HCT116 (cell line): ENCODE results near the gene EGR4. TPM values are rescaled to one million over a fixed set of nuclear protein-coding genes. Genes with fewer than 3 reads are reported as not detected.

Experiments
- ATAC-seq: fragments of 200-7000 bp; cut with Tn5 transposase; 2 replicates; pipeline ENCODE4 v1.9.1; 2020; ENCODE audit warnings: mild to moderate bottlenecking, moderate library complexity
- BruUV-seq: library from RNA; stranded (reverse); fragments of 400-500 nt; replicated peaks from 2 replicates; lab custom pipeline; 2021; lab: Mats Ljungman, UMichigan
- CTCF ChIA-PET: fragments of 300-600 bp; sonication (Branson Sonifier 250); formaldehyde crosslinking; loops from one replicate; lab custom pipeline; 2021; ENCODE audit warnings: antibody characterized with exemption; lab: Charles Lee
- POLR2A ChIA-PET: fragments of 300-600, 350-600 bp; sonication (Branson Sonifier 250); formaldehyde crosslinking; loops from one replicate; lab custom pipeline; 2021; ENCODE audit warnings: antibody characterized with exemption; lab: Charles Lee
- RAD21 ChIA-PET, 2 experiments: fragments of 300-600 bp; sonication (Branson Sonifier 250); formaldehyde crosslinking; loops; one replicate each; lab custom pipeline; 2023; ENCODE audit warnings: low total read pairs in 2 of 2; ENCODE audit not compliant: uncharacterized antibody in 2 of 2, unreplicated experiment in 2 of 2, low non-redundant PET in 1 of 2; lab: Charles Lee
- DNase-seq: peaks from one replicate; pipeline ENCODE4 v3.0.0-alpha.2; 2010; ENCODE audit warnings: low read depth, low spot score
- H2AFZ ChIP-seq: fragments of 200-600 bp; shearing (Covaris generic), sonication (generic); 2 replicates; pipeline ENCODE4 v1.6.1; 2017; ENCODE audit warnings: low read depth, mixed run types, mixed read lengths, antibody characterized with exemption, low read length; ENCODE audit not compliant: poor library complexity, severe bottlenecking
- H3K27ac ChIP-seq: 2 replicates; pipeline ENCODE4 v1.5.1; 2012; ENCODE audit warnings: low read depth, low read length
- H3K27me3 ChIP-seq: fragments of 200-600 bp; sonication (generic); 2 replicates; pipeline ENCODE4 v1.6.1; 2016; ENCODE audit warnings: mixed run types, low read length, mixed read lengths; ENCODE audit not compliant: insufficient read depth
- H3K36me3 ChIP-seq, 2 experiments: fragments of 200-500 bp in 1 of 2; fragments of 200-600 bp in 1 of 2; sonication (Bioruptor generic) in 1 of 2; sonication (generic) in 1 of 2; 2 replicates each; pipeline versions ENCODE4 v1.5.1 to v1.6.1; 2014 to 2016; ENCODE audit warnings: low read length in 2 of 2, inconsistent platforms in 1 of 2, mixed read lengths in 1 of 2, mixed run types in 1 of 2; ENCODE audit not compliant: insufficient read depth in 2 of 2, control insufficient read depth in 1 of 2
- H3K4me1 ChIP-seq, 2 experiments: fragments of 200-600 bp in 1 of 2; sonication (generic) in 1 of 2; 2 replicates each; pipeline versions ENCODE4 v1.5.1 to v1.6.1; 2012 to 2017; ENCODE audit warnings: low read length in 2 of 2, inconsistent platforms in 1 of 2, mild to moderate bottlenecking in 1 of 2, mixed read lengths in 1 of 2, mixed run types in 1 of 2, moderate library complexity in 1 of 2; ENCODE audit not compliant: insufficient read depth in 2 of 2, control insufficient read depth in 1 of 2
- H3K4me2 ChIP-seq: fragments of 200-600 bp; sonication (generic); 2 replicates; pipeline ENCODE4 v1.6.1; 2017; ENCODE audit warnings: mixed run types, low read length, mixed read lengths
- H3K4me3 ChIP-seq, 2 experiments: fragments of 200-600 bp in 1 of 2; sonication (generic) in 1 of 2; replicated peaks in 1 of 2; 2 replicates each; pipeline ENCODE4 v1.5.1; 2011 to 2016; ENCODE audit warnings: low read length in 2 of 2, control low read depth in 1 of 2, low read depth in 1 of 2, mild to moderate bottlenecking in 1 of 2, mixed read lengths in 1 of 2, mixed run types in 1 of 2
- H3K79me2 ChIP-seq: fragments of 200-600 bp; sonication (generic); 2 replicates; pipeline ENCODE4 v1.6.1; 2017; ENCODE audit warnings: mild to moderate bottlenecking, mixed run types, low read length, moderate library complexity, mixed read lengths; ENCODE audit not compliant: insufficient read depth
- H3K9ac ChIP-seq: fragments of 200-600 bp; sonication (generic); 2 replicates; pipeline ENCODE4 v1.6.1; 2016; ENCODE audit warnings: low read length, mixed read lengths
- H3K9me2 ChIP-seq: fragments of 200-600 bp; sonication (generic), shearing (Covaris generic); 2 replicates; pipeline ENCODE4 v1.6.1; 2017; ENCODE audit warnings: mixed run types, mild to moderate bottlenecking, moderate library complexity; ENCODE audit not compliant: insufficient read depth
- H3K9me3 ChIP-seq, 2 experiments: fragments of 200-500 bp in 1 of 2; fragments of 200-600 bp in 1 of 2; sonication (Bioruptor generic) in 1 of 2; sonication (generic) in 1 of 2; 2 replicates each; pipeline ENCODE4 v1.6.1; 2014 to 2017; ENCODE audit warnings: low read length in 2 of 2, mixed read lengths in 2 of 2, inconsistent platforms in 1 of 2, low read depth in 1 of 2, mild to moderate bottlenecking in 1 of 2, mixed run types in 1 of 2, moderate library complexity in 1 of 2; ENCODE audit not compliant: control insufficient read depth in 1 of 2, insufficient read depth in 1 of 2
- H4K20me1 ChIP-seq: fragments of 200-600 bp; sonication (generic), shearing (Covaris generic); 2 replicates; pipeline ENCODE4 v1.6.1; 2017; ENCODE audit warnings: mixed run types, mild to moderate bottlenecking, moderate library complexity; ENCODE audit not compliant: insufficient read depth
- ATF3 ChIP-seq: IDR thresholded peaks from 2 replicates; pipeline ENCODE4 v1.6.1; 2012
- CEBPB ChIP-seq: IDR thresholded peaks from 2 replicates; pipeline ENCODE4 v1.6.1; 2012; ENCODE audit warnings: low read depth
- CTCF ChIP-seq, 3 experiments: fragments of 200-600 bp in 1 of 3; sonication (generic) in 1 of 3; IDR thresholded peaks in 2 of 3; conservative IDR thresholded peaks in 1 of 3; 2 replicates each; pipeline ENCODE4 v1.5.1; 2012 to 2017; ENCODE audit warnings: low read depth in 2 of 3, low read length in 2 of 3, antibody characterized with exemption in 1 of 3, borderline replicate concordance in 1 of 3, control low read depth in 1 of 3, mild to moderate bottlenecking in 1 of 3, mixed read lengths in 1 of 3, mixed run types in 1 of 3, moderate library complexity in 1 of 3; ENCODE audit not compliant: insufficient read depth in 1 of 3
- EGR1 ChIP-seq: IDR thresholded peaks from 2 replicates; pipeline ENCODE4 v1.6.1; 2012; ENCODE audit warnings: low read depth
- ELF1 ChIP-seq: IDR thresholded peaks from 2 replicates; pipeline ENCODE4 v1.6.1; 2012; ENCODE audit warnings: low read depth, borderline replicate concordance
- EZH2phosphoT487 ChIP-seq: fragments of 200-600 bp; IDR thresholded peaks from 2 replicates; pipeline ENCODE4 v1.6.1; 2018; ENCODE audit warnings: antibody characterized with exemption, borderline replicate concordance
- FOSL1 ChIP-seq: IDR thresholded peaks from 2 replicates; pipeline ENCODE4 v1.6.1; 2012; ENCODE audit warnings: low read depth
- JUND ChIP-seq: IDR thresholded peaks from 2 replicates; pipeline ENCODE4 v1.6.1; 2012
- MAX ChIP-seq: IDR thresholded peaks from 2 replicates; pipeline ENCODE4 v1.6.1; 2012
- POLR2A ChIP-seq: IDR thresholded peaks from 2 replicates; pipeline ENCODE4 v1.7.0; 2011; ENCODE audit warnings: borderline replicate concordance; ENCODE audit not compliant: insufficient read depth, insufficient read length; ENCODE audit errors: extremely low read depth
- POLR2AphosphoS5 ChIP-seq: IDR thresholded peaks from 2 replicates; pipeline ENCODE4 v1.6.1; 2011; ENCODE audit warnings: mild to moderate bottlenecking, low read depth, low read length, moderate library complexity
- RAD21 ChIP-seq: IDR thresholded peaks from 2 replicates; pipeline ENCODE4 v1.6.1; 2012; ENCODE audit warnings: low read depth, mild to moderate bottlenecking
- REST ChIP-seq: IDR thresholded peaks from 2 replicates; pipeline ENCODE4 v1.6.1; 2012; ENCODE audit warnings: low read depth
- SIN3A ChIP-seq: IDR thresholded peaks from 2 replicates; pipeline ENCODE4 v1.6.1; 2012; ENCODE audit warnings: low read depth
- SP1 ChIP-seq: IDR thresholded peaks from 2 replicates; pipeline ENCODE4 v1.6.1; 2012; ENCODE audit warnings: low read depth
- TCF7L2 ChIP-seq: IDR thresholded peaks from 2 replicates; pipeline ENCODE4 v1.7.0; 2011; ENCODE audit warnings: borderline replicate concordance, inconsistent platforms; ENCODE audit not compliant: insufficient read depth, insufficient read length; ENCODE audit errors: extremely low read depth
- YY1 ChIP-seq: IDR thresholded peaks from 2 replicates; pipeline ENCODE4 v1.6.1; 2011; ENCODE audit warnings: low read length, low read depth, moderate library complexity, mild to moderate bottlenecking; ENCODE audit not compliant: insufficient replicate concordance; ENCODE audit errors: extremely low read depth
- intact Hi-C: fragments of 100-400 bp; cut with micrococcal nuclease; formaldehyde crosslinking; loops from 2 replicates; pipeline ENCODE4 v1.10.0; 2022
- total RNA-seq: library from RNA; stranded (reverse); gene quantifications from one replicate; pipeline ENCODE4 v1.2.1, GENCODE V29; 2021; ENCODE audit not compliant: unreplicated experiment

EGR4 gene
- total RNA-seq, 1 experiment from 2014 or later: 0.37 TPM

- POLR2A ChIA-PET: no interaction called here
- Histone ChIP-seq H3K79me2 (no peaks in the 10 kb centered on the region), H4K20me1 (no peaks in the 10 kb centered on the region), H2AFZ (no peak overlapping the region), H3K4me3 (no peak overlapping the region), H3K4me1 (no peaks in the 10 kb centered on the region), H3K36me3 (no peaks in the 10 kb centered on the region), H3K9ac (no peak overlapping the region), H3K9me3 (no peaks in the 10 kb centered on the region), H3K9me2 (no peaks in the 10 kb centered on the region), H3K27ac (no peak overlapping the region), H3K4me2 (no peak overlapping the region), H3K27me3 (no peaks in the 10 kb centered on the region; the same call in 1 of the 2 replicates)
- BruUV-seq: no TSS peak
- CTCF ChIA-PET: no interaction called here
- DNase-seq (no peak), ATAC-seq (no peak)
- TF ChIP-seq JUND (no peak), SP1 (no peak), EGR1 (no peak), YY1 (no peak), POLR2AphosphoS5 (no peak), EZH2phosphoT487 (no peak), MAX (no peak), POLR2A (no peak), RAD21 (no peak), ATF3 (no peak), FOSL1 (no peak), TCF7L2 (no peak), SIN3A (no peak), CTCF (IDR thresholded peaks at IDR 0.05 in 2 of 3, conservative IDR thresholded peaks at IDR 0.05 in 1 of 3; ENCODE audit: borderline replicate concordance in 1 of 3, insufficient read depth in 1 of 3, low read depth in 2 of 3, low read length in 2 of 3) (no peak), ELF1 (no peak), REST (no peak), CEBPB (no peak)
- RAD21 ChIA-PET: no interaction called here
- intact Hi-C loops: no loop called here
Measured at GRCh38 chr2:73337828-73338227, 44.5 kb upstream of the EGR4 start.
